Activated T-helper 1 cell treated with anti-CD3 and anti-CD28 coated beads, Interleukin-12 subunit alpha, Interleukin-12 subunit beta, Interleukin-2, Interleukin-4 antibody, amounts not matched to agents 30 ng/mL and 10 ng/mL and 1 ng/mL, durations not matched to agents 14 hours and 24 hours and 36 hours (primary cell): Measurements from ENCODE around the gene SND1. TPM values are rescaled to one million over a fixed set of nuclear protein-coding genes. Genes with fewer than 3 reads are reported as not detected.

Experiments
- DNase-seq: peaks from one replicate; pipeline ENCODE4 v3.0.0; 2021; ENCODE audit warnings: low spot score
- H3K27ac Mint-ChIP-seq: one replicate; pipeline ENCODE4 v1.8.0; 2021; ENCODE audit warnings: mild to moderate bottlenecking, mixed read lengths
- H3K27me3 Mint-ChIP-seq: one replicate; pipeline ENCODE4 v1.8.0; 2022; ENCODE audit warnings: mild to moderate bottlenecking, moderate library complexity, mixed read lengths; ENCODE audit not compliant: insufficient read depth
- H3K36me3 Mint-ChIP-seq: one replicate; pipeline ENCODE4 v1.8.0; 2021; ENCODE audit warnings: low read depth, mixed read lengths
- H3K4me1 Mint-ChIP-seq: one replicate; pipeline ENCODE4 v1.8.0; 2021; ENCODE audit warnings: low read depth, mixed read lengths
- H3K4me3 Mint-ChIP-seq: one replicate; pipeline ENCODE4 v1.8.0; 2021; ENCODE audit warnings: mild to moderate bottlenecking, moderate library complexity, mixed read lengths
- H3K9me3 Mint-ChIP-seq: one replicate; pipeline ENCODE4 v1.8.0; 2021; ENCODE audit warnings: mixed read lengths
- intact Hi-C: fragments of 100-400 bp; cut with micrococcal nuclease; formaldehyde crosslinking; loops from one replicate; pipeline ENCODE4 v1.15.1; 2024
- total RNA-seq: library from RNA; stranded (reverse); gene quantifications from 2 replicates; pipeline ENCODE4 v1.2.3, GENCODE V29; 2022

The SND1 gene
- total RNA-seq, 1 donor from 2014 or later: 292 TPM

- Mint-ChIP-seq H3K9me3 (no peaks in the 10 kb centered on the region), H3K27me3 (no peaks in the 10 kb centered on the region), H3K4me3 (no peak overlapping the region), H3K4me1 (peaks cover 65% of the 10 kb centered on the region), H3K27ac (peak overlapping the region; percentile 46), H3K36me3 (peaks cover 27% of the 10 kb centered on the region)
- intact Hi-C loops: no loop called here
- DNase-seq: no peak
These were observed 253.7 kb downstream of the SND1 start for GRCh38 chr7:127905491-127906330.

- peaks cover 54% of the 10 kb centered on the region for H3K4me1 Mint-ChIP-seq
- H3K36me3 Mint-ChIP-seq: peaks cover 33% of the 10 kb centered on the region
- intact Hi-C loops: no loop called here
- peak overlapping the region; percentile 61 for H3K27ac Mint-ChIP-seq
- H3K9me3 Mint-ChIP-seq: no peaks in the 10 kb centered on the region
- no peaks in the 10 kb centered on the region for H3K27me3 Mint-ChIP-seq
- H3K4me3 Mint-ChIP-seq: no peak overlapping the region
- no peak for DNase-seq
These were observed 255.4 kb downstream of the SND1 start for GRCh38 chr7:127907110-127908040.

GRCh38 chr7:127908430-127909258 is 256.6 kb downstream of the SND1 start:
- Mint-ChIP-seq H3K4me3 (no peak overlapping the region), H3K36me3 (peaks cover 33% of the 10 kb centered on the region), H3K27me3 (no peaks in the 10 kb centered on the region), H3K9me3 (no peaks in the 10 kb centered on the region), H3K27ac (peak overlapping the region; percentile 41), H3K4me1 (peaks cover 54% of the 10 kb centered on the region)
- DNase-seq: no peak
- intact Hi-C loops: no loop called here

- Mint-ChIP-seq H3K27ac (no peak overlapping the region), H3K9me3 (no peaks in the 10 kb centered on the region), H3K27me3 (no peaks in the 10 kb centered on the region), H3K4me3 (no peak overlapping the region), H3K36me3 (peaks cover 33% of the 10 kb centered on the region), H3K4me1 (peaks cover 47% of the 10 kb centered on the region)
- intact Hi-C loops: no loop called here
- DNase-seq: no peak
These were observed 257.6 kb downstream of the SND1 start for GRCh38 chr7:127909424-127910152.

GRCh38 chr7:127910670-127911069 is 258.7 kb downstream of the SND1 start:
- intact Hi-C loops: no loop called here
- DNase-seq: no peak
- no peak overlapping the region for H3K27ac Mint-ChIP-seq
- no peak overlapping the region for H3K4me3 Mint-ChIP-seq
- no peaks in the 10 kb centered on the region for H3K9me3 Mint-ChIP-seq
- peaks cover 29% of the 10 kb centered on the region for H3K36me3 Mint-ChIP-seq
- H3K4me1 Mint-ChIP-seq: peaks cover 39% of the 10 kb centered on the region
- H3K27me3 Mint-ChIP-seq: no peaks in the 10 kb centered on the region

GRCh38 chr7:127911968-127912511 is 260.0 kb downstream of the SND1 start:
- no peak for DNase-seq
- Mint-ChIP-seq H3K27ac (no peak overlapping the region), H3K27me3 (no peaks in the 10 kb centered on the region), H3K4me3 (no peak overlapping the region), H3K4me1 (peaks cover 26% of the 10 kb centered on the region), H3K9me3 (no peaks in the 10 kb centered on the region), H3K36me3 (peaks cover 28% of the 10 kb centered on the region)
- intact Hi-C loops: no loop called here

- Mint-ChIP-seq H3K27me3 (no peaks in the 10 kb centered on the region), H3K9me3 (no peaks in the 10 kb centered on the region), H3K27ac (no peak overlapping the region), H3K4me3 (no peak overlapping the region), H3K4me1 (peaks cover 18% of the 10 kb centered on the region), H3K36me3 (peaks cover 22% of the 10 kb centered on the region)
- DNase-seq: no peak
- intact Hi-C loops: no loop called here
These were observed 260.9 kb downstream of the SND1 start for GRCh38 chr7:127912901-127913300.

GRCh38 chr7:127913686-127914085 is 261.7 kb downstream of the SND1 start:
- H3K27ac Mint-ChIP-seq: no peak overlapping the region
- H3K4me1 Mint-ChIP-seq: peaks cover 12% of the 10 kb centered on the region
- H3K36me3 Mint-ChIP-seq: peaks cover 20% of the 10 kb centered on the region
- H3K27me3 Mint-ChIP-seq: no peaks in the 10 kb centered on the region
- H3K4me3 Mint-ChIP-seq: no peak overlapping the region
- no peaks in the 10 kb centered on the region for H3K9me3 Mint-ChIP-seq
- intact Hi-C loops: no loop called here
- no peak for DNase-seq

GRCh38 chr7:127914693-127915092 is 262.7 kb downstream of the SND1 start:
- no peak for DNase-seq
- intact Hi-C loops: no loop called here
- Mint-ChIP-seq H3K4me1 (peaks cover 2% of the 10 kb centered on the region), H3K9me3 (no peaks in the 10 kb centered on the region), H3K4me3 (no peak overlapping the region), H3K27me3 (no peaks in the 10 kb centered on the region), H3K36me3 (peaks cover 14% of the 10 kb centered on the region), H3K27ac (no peak overlapping the region)

- DNase-seq: no peak
- H3K4me3 Mint-ChIP-seq: no peak overlapping the region
- H3K4me1 Mint-ChIP-seq: peaks cover 11% of the 10 kb centered on the region
- H3K9me3 Mint-ChIP-seq: no peaks in the 10 kb centered on the region
- no peaks in the 10 kb centered on the region for H3K27me3 Mint-ChIP-seq
- intact Hi-C loops: no loop called here
- peaks cover 7% of the 10 kb centered on the region for H3K36me3 Mint-ChIP-seq
- H3K27ac Mint-ChIP-seq: no peak overlapping the region
These were observed 264.7 kb downstream of the SND1 start for GRCh38 chr7:127916735-127917134.

- Mint-ChIP-seq H3K9me3 (no peaks in the 10 kb centered on the region), H3K4me1 (peaks cover 11% of the 10 kb centered on the region), H3K27ac (no peak overlapping the region), H3K4me3 (no peak overlapping the region), H3K27me3 (no peaks in the 10 kb centered on the region), H3K36me3 (peaks cover 2% of the 10 kb centered on the region)
- intact Hi-C loops: no loop called here
- DNase-seq: no peak
These were observed 266.1 kb downstream of the SND1 start for GRCh38 chr7:127918130-127918529.
